CD4-positive, alpha-beta memory T cell (primary cell): Measurements from ENCODE around the gene CFLAR. TPM values are rescaled to one million over a fixed set of nuclear protein-coding genes. Genes with fewer than 3 reads are reported as not detected.
"Not testable (repeated sequence)": the region's sequence is repeated elsewhere in the genome, so short reads cannot be mapped to it uniquely, and the experiment has no call there.

ENCODE experiments used
- CTCF ChIA-PET: fragments of 350-600 bp; sonication (Branson Sonifier 250); formaldehyde crosslinking; loops from one replicate; lab custom pipeline; 2021; ENCODE audit warnings: inconsistent platforms; ENCODE audit not compliant: partially characterized antibody; lab: Charles Lee
- POLR2A ChIA-PET: fragments of 350-600 bp; sonication (Branson Sonifier 250); formaldehyde crosslinking; loops from one replicate; lab custom pipeline; 2021; ENCODE audit not compliant: partially characterized antibody; lab: Charles Lee
- DNase-seq, 5 donors: peaks; one replicate each; pipeline versions ENCODE4 v3.0.0 to v3.0.0-alpha.2; 2020 to 2022; ENCODE audit warnings: mixed read lengths in 1 of 5
- H3K27ac ChIP-seq: one replicate; pipeline ENCODE4 v1.7.0; 2013; ENCODE audit warnings: low read depth, low read length
- H3K27me3 ChIP-seq: 2 replicates; pipeline ENCODE4 v1.7.0; 2013; ENCODE audit warnings: mild to moderate bottlenecking, low read length, moderate library complexity; ENCODE audit not compliant: insufficient read depth
- H3K36me3 ChIP-seq: 2 replicates; pipeline ENCODE4 v1.7.0; 2013; ENCODE audit warnings: mild to moderate bottlenecking, low read length, moderate library complexity; ENCODE audit not compliant: insufficient read depth
- H3K4me1 ChIP-seq: 2 replicates; pipeline ENCODE4 v1.7.0; 2013; ENCODE audit warnings: mild to moderate bottlenecking, low read length, moderate library complexity; ENCODE audit not compliant: insufficient read depth
- H3K4me3 ChIP-seq, 2 donors: one replicate each; pipeline ENCODE4 v1.7.0; 2013; ENCODE audit warnings: low read length in 2 of 2, mild to moderate bottlenecking in 1 of 2
- H3K9me3 ChIP-seq, 2 donors: one replicate each; pipeline ENCODE4 v1.7.0; 2013; ENCODE audit warnings: low read length in 2 of 2, control low read depth in 1 of 2; ENCODE audit not compliant: control insufficient read depth in 1 of 2
- H3K27ac Mint-ChIP-seq, 7 donors: one replicate each; pipeline ENCODE4 v1.8.0; 2020 to 2021; ENCODE audit warnings: mixed read lengths in 7 of 7, mild to moderate bottlenecking in 6 of 7, inconsistent platforms in 3 of 7, moderate library complexity in 3 of 7
- H3K27me3 Mint-ChIP-seq, 2 donors: one replicate each; pipeline ENCODE4 v1.8.0; 2020 to 2021; ENCODE audit warnings: mixed read lengths in 2 of 2
- H3K36me3 Mint-ChIP-seq, 2 donors: one replicate each; pipeline ENCODE4 v1.8.0; 2020 to 2021; ENCODE audit warnings: mixed read lengths in 2 of 2, inconsistent platforms in 1 of 2, mild to moderate bottlenecking in 1 of 2
- H3K4me1 Mint-ChIP-seq, 4 donors: one replicate each; pipeline ENCODE4 v1.8.0; 2020 to 2021; ENCODE audit warnings: mixed read lengths in 4 of 4, mild to moderate bottlenecking in 1 of 4
- H3K4me3 Mint-ChIP-seq, 8 donors: one replicate each; pipeline ENCODE4 v1.8.0; 2020 to 2021; ENCODE audit warnings: mixed read lengths in 8 of 8, mild to moderate bottlenecking in 7 of 8, moderate library complexity in 6 of 8, inconsistent platforms in 3 of 8
- H3K9me3 Mint-ChIP-seq, 8 donors: one replicate each; pipeline ENCODE4 v1.8.0; 2020 to 2021; ENCODE audit warnings: mixed read lengths in 8 of 8, mild to moderate bottlenecking in 5 of 8, inconsistent platforms in 3 of 8, moderate library complexity in 1 of 8
- intact Hi-C: fragments of 100-400 bp; cut with micrococcal nuclease; formaldehyde crosslinking; loops from one replicate; pipeline ENCODE4 v1.15.1; 2023
- polyA plus RNA-seq, 2 donors: library from polyadenylated mRNA; unstranded; fragments of 300-500 nt; fragmentation: Illumina TruSeq; gene quantifications; one replicate each; pipeline ENCODE4 v1.2.3, GENCODE V29; 2021
- total RNA-seq, 2 experiments: library from RNA; stranded (reverse); gene quantifications; one replicate each; pipeline ENCODE4 v1.2.3, GENCODE V29; 2021

Gene CFLAR
- total and polyA plus RNA-seq, 4 experiments from 2014 or later = 127 to 235 (median 188) TPM

GRCh38 chr2:201116959-201117734, 1.2 kb downstream of the CFLAR start:
- H3K4me1 ChIP-seq = peaks cover 46% of the 10 kb centered on the region
- peak overlapping the region; percentile 92 to 100 (median 99) for H3K27ac Mint-ChIP-seq
- peak overlapping the region; percentile 91 for H3K27ac ChIP-seq
- H3K4me1 Mint-ChIP-seq = peaks cover 26 to 82% (median 37%) of the 10 kb centered on the region in 4 donors
- H3K4me3 Mint-ChIP-seq = peak overlapping the region; percentile 93 to 100 (median 100)
- ChIA-PET POLR2A (interaction anchor here (0.7 to 6.1 kb wide), 37 partner anchors 10 to 1150 kb away, joined by 3 to 127 read pairs (median 8); partner anchors contain the start of genes ALS2, BZW1, CASP10 and CASP8), CTCF (interaction anchor here (0.9 to 6.4 kb wide), 19 partner anchors 9 to 404 kb away, joined by 3 to 107 read pairs (median 14); partner anchors contain the start of genes CASP10, HYCC2, NDUFB3 and ORC2)
- H3K36me3 Mint-ChIP-seq = peaks cover 11 to 40% of the 10 kb centered on the region in 2 donors
- peaks cover 0 to 2% of the 10 kb centered on the region in 2 donors for H3K27me3 Mint-ChIP-seq
- peak; percentile 67 to 81 (median 74) for DNase-seq
- H3K9me3 Mint-ChIP-seq = peaks cover 0 to 2% (median 0%) of the 10 kb centered on the region in 8 donors
- peak overlapping the region; percentile 78 to 98 for H3K4me3 ChIP-seq
- H3K27me3 ChIP-seq = no peaks in the 10 kb centered on the region
- intact Hi-C loops = loop anchor here (1.0 to 5.0 kb wide), 8 partner anchors 46 to 404 kb away; partner anchors contain the start of genes BZW1, CLK1, HYCC2 and NIF3L1
- H3K36me3 ChIP-seq = no peaks in the 10 kb centered on the region
- no peaks in the 10 kb centered on the region for H3K9me3 ChIP-seq

GRCh38 chr2:201117735-201118094, 1.8 kb downstream of the CFLAR start:
- Mint-ChIP-seq H3K4me3 (peak overlapping the region; percentile 93 to 100 (median 100)), H3K4me1 (peaks cover 30 to 83% (median 42%) of the 10 kb centered on the region in 4 donors), H3K27ac (peak overlapping the region; percentile 92 to 100 (median 99)), H3K36me3 (peaks cover 17 to 46% of the 10 kb centered on the region in 2 donors)
- Histone ChIP-seq H3K27ac (peak overlapping the region; percentile 91), H3K4me3 (peak overlapping the region; percentile 78 to 98), H3K4me1 (peaks cover 52% of the 10 kb centered on the region)
- H3K27me3 Mint-ChIP-seq, H3K27me3 ChIP-seq, DNase-seq, H3K9me3 Mint-ChIP-seq, H3K9me3 ChIP-seq, H3K36me3 ChIP-seq: not testable (repeated sequence)
- CTCF ChIA-PET = interaction anchor here (0.6 to 6.4 kb wide), 22 partner anchors 10 to 404 kb away, joined by 3 to 107 read pairs (median 10); partner anchors contain the start of genes CASP10, HYCC2, NDUFB3 and ORC2
- POLR2A ChIA-PET = interaction anchor here (0.7 to 6.1 kb wide), 30 partner anchors 10 to 525 kb away, joined by 3 to 127 read pairs (median 10); partner anchors contain the start of genes BZW1, CASP10, CASP8 and CLK1
- intact Hi-C loops = loop anchor here (1.0 to 5.0 kb wide), 10 partner anchors 10 to 405 kb away; partner anchors contain the start of genes BZW1, ORC2, STRADB and TRAK2

DNA sequence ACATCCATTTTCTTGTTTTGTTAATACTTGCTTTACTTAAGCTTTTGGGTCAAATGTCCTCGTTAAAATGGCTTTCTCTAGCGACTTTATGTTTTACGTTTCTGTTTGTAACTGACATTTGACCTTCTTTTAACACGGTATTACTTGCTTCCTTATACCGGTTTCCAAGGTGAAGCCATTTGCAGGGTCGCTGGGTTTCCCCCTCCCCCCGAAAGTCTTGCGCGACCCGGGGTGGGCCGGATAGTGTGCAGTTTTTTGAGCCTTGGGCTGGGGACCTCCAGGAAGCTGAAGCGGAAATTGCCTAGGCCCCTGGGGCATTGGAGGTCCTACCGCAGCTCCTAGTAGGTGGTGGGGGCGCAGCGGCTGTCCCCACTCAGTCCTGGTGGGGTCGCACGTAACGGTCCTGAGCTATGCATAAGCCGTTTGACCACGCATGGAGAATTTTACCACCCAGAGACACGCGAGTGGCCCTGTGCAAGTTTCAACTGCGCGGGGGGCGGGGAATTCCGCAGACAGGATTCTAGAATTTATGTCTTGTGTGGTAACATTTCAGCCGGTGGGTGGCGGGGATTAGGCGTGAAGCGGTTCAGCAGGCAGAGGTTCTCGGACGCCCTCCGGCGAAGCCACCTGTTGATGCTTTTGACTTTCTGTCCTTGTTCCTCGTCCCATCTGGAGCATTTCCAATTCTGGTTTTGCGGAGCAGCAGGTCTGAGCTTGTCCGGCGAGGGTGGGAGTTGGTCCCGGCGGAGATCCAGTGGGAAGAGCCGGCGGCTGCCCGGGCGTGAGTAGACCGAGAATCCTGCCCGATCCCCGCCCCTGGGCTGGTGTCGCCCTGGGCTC, 2.4 kb downstream of the CFLAR start:
- H3K36me3 Mint-ChIP-seq = peaks cover 22 to 49% of the 10 kb centered on the region in 2 donors
- POLR2A ChIA-PET = interaction anchor here (0.5 to 6.1 kb wide), 27 partner anchors 11 to 405 kb away, joined by 3 to 127 read pairs (median 12); partner anchors contain the start of genes BZW1, CASP10, CASP8 and CLK1
- H3K4me1 ChIP-seq = peaks cover 55% of the 10 kb centered on the region

GRCh38 chr2:201118961-201119854, 3.2 kb downstream of the CFLAR start:
- CTCF ChIA-PET = interaction anchor here (1.0 to 6.4 kb wide), 22 partner anchors 9 to 406 kb away, joined by 3 to 107 read pairs (median 10); partner anchors contain the start of genes CASP10, HYCC2, NDUFB3 and ORC2
- Mint-ChIP-seq H3K9me3 (peaks cover 0 to 2% (median 0%) of the 10 kb centered on the region in 8 donors), H3K4me1 (peaks cover 37 to 91% (median 50%) of the 10 kb centered on the region in 4 donors), H3K4me3 (peak overlapping the region; percentile 93 to 100 (median 100)), H3K36me3 (peaks cover 30 to 56% of the 10 kb centered on the region in 2 donors), H3K27me3 (peaks cover 0 to 2% of the 10 kb centered on the region in 2 donors), H3K27ac (peak overlapping the region; percentile 92 to 100 (median 99))
- H3K27ac ChIP-seq = peak overlapping the region; percentile 91
- POLR2A ChIA-PET = interaction anchor here (0.5 to 6.1 kb wide), 20 partner anchors 15 to 332 kb away, joined by 3 to 127 read pairs (median 28); partner anchors contain the start of genes BZW1, CASP10, CASP8 and CLK1
- peaks cover 56% of the 10 kb centered on the region for H3K4me1 ChIP-seq
- no peaks in the 10 kb centered on the region for H3K27me3 ChIP-seq
- peak overlapping the region; percentile 78 to 98 for H3K4me3 ChIP-seq
- intact Hi-C loops = loop anchor here (1.0 to 5.0 kb wide), 8 partner anchors 8 to 333 kb away; partner anchors contain the start of genes STRADB and TRAK2
- no peaks in the 10 kb centered on the region for H3K36me3 ChIP-seq
- no peaks in the 10 kb centered on the region for H3K9me3 ChIP-seq
- peak in 4 of 5 donors; percentile 24 to 37 (median 28) for DNase-seq

More for the DNA sequence above, 2.4 kb downstream of the CFLAR start:
- Mint-ChIP-seq H3K27me3 (peaks cover 0 to 2% of the 10 kb centered on the region in 2 donors), H3K4me1 (peaks cover 34 to 87% (median 47%) of the 10 kb centered on the region in 4 donors), H3K4me3 (peak overlapping the region; percentile 93 to 100 (median 100)), H3K9me3 (peaks cover 0 to 2% (median 0%) of the 10 kb centered on the region in 8 donors), H3K27ac (peak overlapping the region; percentile 92 to 100 (median 99))
- peak; percentile 75 to 94 (median 78) for DNase-seq
- CTCF ChIA-PET = interaction anchor here (0.6 to 6.4 kb wide), 25 partner anchors 10 to 405 kb away, joined by 3 to 107 read pairs (median 9); partner anchors contain the start of genes CASP10, HYCC2, NDUFB3 and ORC2
- Histone ChIP-seq H3K9me3 (no peaks in the 10 kb centered on the region), H3K27me3 (no peaks in the 10 kb centered on the region), H3K27ac (peak overlapping the region; percentile 91), H3K36me3 (no peaks in the 10 kb centered on the region), H3K4me3 (peak overlapping the region; percentile 78 to 98)
- intact Hi-C loops = loop anchor here (1.0 to 5.0 kb wide), 7 partner anchors 9 to 334 kb away; partner anchors contain the start of genes STRADB and TRAK2

- ChIA-PET POLR2A (interaction anchor here (1.0 to 1.9 kb wide), 7 partner anchors 10 to 233 kb away, joined by 3 to 9 read pairs (median 3); partner anchors contain the start of genes CASP10, NIF3L1 and PPIL3), CTCF (interaction anchor here (1.0 to 1.9 kb wide), 7 partner anchors 9 to 110 kb away, joined by 3 to 17 read pairs (median 6); no protein-coding TSS in a partner anchor)
- Histone ChIP-seq H3K36me3 (no peaks in the 10 kb centered on the region), H3K9me3 (no peaks in the 10 kb centered on the region), H3K27ac (peak overlapping the region; percentile 91), H3K27me3 (no peaks in the 10 kb centered on the region), H3K4me1 (peaks cover 67% of the 10 kb centered on the region), H3K4me3 (peak overlapping the region; percentile 86 to 98)
- Mint-ChIP-seq H3K36me3 (peaks cover 34 to 49% of the 10 kb centered on the region in 2 donors), H3K4me1 (peaks cover 52 to 94% (median 62%) of the 10 kb centered on the region in 4 donors), H3K9me3 (no peaks in the 10 kb centered on the region), H3K27ac (peak overlapping the region; percentile 95 to 100 (median 99)), H3K27me3 (no peaks in the 10 kb centered on the region), H3K4me3 (peak overlapping the region; percentile 86 to 100 (median 100))
- intact Hi-C loops = no loop called here
- DNase-seq = no peak
Measured at GRCh38 chr2:201122276-201122675, 6.3 kb downstream of the CFLAR start.
